H1 (cell line): ENCODE data around the gene LYVE1. TPM values are rescaled to one million over a fixed set of nuclear protein-coding genes. Genes with fewer than 3 reads are reported as not detected.

ENCODE experiments used
- ATF3 ChIP-seq: IDR thresholded peaks from 2 replicates; pipeline ENCODE4 v1.6.1; 2011; ENCODE audit warnings: low read depth, mild to moderate bottlenecking, low read length; ENCODE audit not compliant: insufficient read depth
- HDAC6 ChIP-seq: IDR thresholded peaks from one replicate; pipeline ENCODE4 v1.7.1; 2012; ENCODE audit warnings: low read depth, mild to moderate bottlenecking, inconsistent platforms, low read length, moderate library complexity
- RAD21 ChIP-seq, 2 experiments: IDR thresholded peaks in 1 of 2; conservative IDR thresholded peaks in 1 of 2; 2 replicates each; pipeline ENCODE4 v1.6.1; 2011; ENCODE audit warnings: low read depth in 2 of 2, low read length in 2 of 2, improper control_type of control experiment in 1 of 2, inconsistent platforms in 1 of 2, mild to moderate bottlenecking in 1 of 2, moderate library complexity in 1 of 2
- RNF2 ChIP-seq: fragments of 200-900, 300-1000 bp; sonication (generic); IDR thresholded peaks from 2 replicates; pipeline ENCODE4 v1.7.1; 2016; ENCODE audit warnings: borderline replicate concordance, low read depth, mild to moderate bottlenecking, antibody characterized with exemption, low read length; ENCODE audit not compliant: poor library complexity, severe bottlenecking; ENCODE audit errors: missing control alignments
- SIRT6 ChIP-seq: IDR thresholded peaks from one replicate; pipeline ENCODE4 v1.7.1; 2012; ENCODE audit warnings: low read length, inconsistent platforms
- SP1 ChIP-seq: IDR thresholded peaks from 2 replicates; pipeline ENCODE4 v1.6.1; 2011; ENCODE audit warnings: low read depth, low read length
- polyA plus RNA-seq, 7 experiments: library from polyadenylated mRNA; depleted of rRNA in 3 of 7; stranded (reverse) in 5 of 7; unstranded in 2 of 7; fragments of >200 nt in 5 of 7; fragments of 200-250 nt in 2 of 7; gene quantifications; 1 replicate in 5 of 7; 2 replicates in 1 of 7; 4 replicates in 1 of 7; pipeline versions ENCODE4 v1.2.1 to v1.2.3, GENCODE V29; 2011 to 2013; ENCODE audit warnings: missing spikeins in 2 of 7, mixed read lengths in 2 of 7
- total RNA-seq: library from RNA; stranded (reverse); fragmentation: NEBNext Ultra II Directional; extraction: Animal tissue kit (Norgen Biotek cat#: 25700); gene quantifications from 2 replicates; pipeline ENCODE4 v1.2.1, GENCODE V29; 2021

LYVE1 gene
- total and polyA plus RNA-seq, 2 of the 8 experiments (the other 6 are each of a cell fraction or from before 2014, with no cell fraction given) = 0.09 TPM; not detected in 1

- TF ChIP-seq RNF2 (no peak), ATF3 (no peak), HDAC6 (no peak), SIRT6 (no peak), RAD21 (IDR thresholded peaks at IDR 0.05 in 1 of 2, conservative IDR thresholded peaks at IDR 0.05 in 1 of 2; ENCODE audit: low read depth in 2 of 2, low read length in 2 of 2) (no peak), SP1 (no peak)
These were observed 29.5 kb downstream of the LYVE1 start (continued) for GRCh38 chr11:10538924-10539323.
